CD4-positive, alpha-beta T cell treated with Interleukin-6 for 4 hours (primary cell): ENCODE data around the gene ENGASE.

Source experiments
- DNase-seq: peaks from one replicate; pipeline ENCODE4 v3.0.0-alpha.2; 2020; ENCODE audit warnings: mixed read lengths

ENGASE gene

DNA sequence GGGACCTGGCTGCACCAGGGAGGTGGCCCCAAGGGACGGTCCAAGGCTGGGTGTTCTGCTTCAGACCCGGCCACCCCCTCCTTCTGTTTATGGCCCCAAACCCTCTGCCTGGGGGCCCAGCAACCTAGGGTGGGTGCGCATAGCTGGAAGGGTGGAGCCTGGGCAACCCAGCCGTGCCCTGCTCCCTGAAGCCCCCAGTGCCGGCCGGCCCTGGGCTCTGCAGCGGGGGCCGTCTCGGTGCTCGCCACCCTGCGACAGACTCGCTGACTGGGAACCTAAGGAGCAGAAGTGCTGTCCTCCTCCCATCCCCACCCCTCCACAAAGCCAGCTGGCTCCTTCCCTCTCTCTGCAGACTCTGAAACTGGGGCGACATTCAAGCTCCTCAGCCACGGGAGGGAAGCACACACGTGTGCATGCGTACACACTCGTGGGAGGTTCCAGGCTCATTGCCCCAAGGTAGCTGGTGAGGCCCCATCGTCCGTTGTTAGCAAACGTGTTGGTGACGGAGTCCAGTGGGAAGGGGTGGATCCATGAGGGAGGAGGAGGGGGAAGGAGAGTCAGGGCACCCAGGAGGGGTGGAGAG lies 43.4 kb downstream of the ENGASE start:
- no peak for DNase-seq

DNA sequence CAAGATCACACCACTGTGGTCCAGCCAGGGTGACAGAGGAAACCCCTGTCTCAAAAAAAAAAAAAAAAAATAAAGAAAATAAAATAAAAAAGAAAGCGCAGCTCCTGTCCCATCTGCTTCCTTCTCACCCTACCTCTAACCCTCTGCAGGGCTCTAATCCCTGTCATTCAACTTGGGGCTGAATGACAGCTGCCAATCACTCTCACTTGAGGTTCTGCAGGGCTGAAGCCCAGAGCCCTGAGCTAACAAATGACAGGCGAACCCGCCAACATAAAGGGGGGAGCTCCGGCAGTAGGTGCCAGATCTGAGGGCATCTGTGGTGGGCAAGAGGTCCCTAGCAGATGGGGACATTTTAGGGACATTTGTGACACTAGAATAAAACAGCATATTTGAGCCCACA lies 44.3 kb downstream of the ENGASE start:
- DNase-seq = no peak

DNA sequence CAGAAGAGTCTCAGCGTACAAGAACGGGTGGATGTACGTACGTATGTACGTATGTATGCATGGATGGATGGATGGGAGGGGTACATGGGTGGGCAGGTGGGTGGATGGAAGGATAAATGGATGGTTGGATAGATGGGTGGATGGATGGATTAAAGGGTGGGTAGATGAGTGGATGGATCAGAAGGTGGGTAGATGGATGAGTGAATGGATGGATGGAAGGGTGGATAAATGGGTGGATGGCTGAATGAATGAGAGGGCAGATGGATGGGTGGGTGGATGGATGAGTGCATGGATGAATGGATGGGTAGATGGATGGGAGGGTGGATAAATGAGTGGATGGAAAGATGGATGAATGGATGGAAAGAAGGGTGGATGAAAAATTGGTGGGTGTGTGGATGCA lies 45.6 kb downstream of the ENGASE start:
- DNase-seq = no peak

DNA sequence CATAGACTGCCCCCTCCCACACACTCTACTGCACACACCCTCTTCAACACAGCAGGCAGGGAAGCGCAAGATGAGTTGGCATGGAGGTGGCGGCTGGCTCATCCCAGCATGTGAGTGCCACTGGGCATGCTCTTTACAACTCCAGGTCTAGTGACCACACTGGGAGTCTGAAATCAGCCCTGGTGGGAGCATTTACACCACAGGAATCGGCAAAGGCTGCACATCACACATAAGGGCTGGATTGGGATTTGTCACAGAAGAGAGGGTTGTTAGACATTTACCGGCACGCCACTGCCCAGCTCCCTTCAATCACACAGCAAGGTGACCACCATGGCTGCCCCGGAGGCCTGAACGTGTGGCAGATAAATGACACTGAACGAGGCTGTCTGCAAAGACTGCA lies 49.4 kb downstream of the ENGASE start:
- DNase-seq = no peak

DNA sequence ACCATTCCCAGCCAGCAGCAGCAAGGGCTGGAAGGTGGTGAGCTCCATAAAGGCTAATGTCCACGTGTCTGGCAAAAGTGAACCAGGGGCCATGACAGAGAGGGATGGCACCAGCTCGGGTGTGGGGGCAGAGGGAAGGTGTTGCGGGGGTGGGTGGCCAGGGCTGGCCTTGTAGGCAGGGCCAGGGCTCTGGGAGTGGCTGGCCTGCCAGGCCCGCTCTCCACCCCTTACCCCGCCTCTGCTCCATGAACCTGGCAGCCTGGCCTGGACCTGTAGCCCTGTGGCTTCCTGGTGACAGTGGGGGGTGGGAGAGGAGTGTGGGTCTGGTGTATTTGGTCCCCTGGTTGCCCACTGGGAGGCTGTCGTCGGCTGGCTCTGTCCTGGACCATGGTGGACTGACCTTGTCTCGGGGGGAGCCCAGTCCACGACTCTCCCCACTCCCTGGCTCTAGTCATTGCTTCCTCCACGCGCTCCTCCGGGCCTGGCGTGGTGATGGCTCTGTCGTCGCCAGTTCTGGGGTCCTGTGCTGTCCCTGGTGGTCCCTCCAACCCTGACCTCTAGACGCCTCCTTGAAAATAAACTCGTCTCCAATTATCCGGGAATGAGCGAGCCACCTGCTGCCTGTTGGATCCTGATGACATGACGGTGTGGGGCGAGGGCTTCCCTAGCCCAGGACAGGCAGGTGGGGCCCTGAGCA lies 50.0 kb downstream of the ENGASE start:
- no peak for DNase-seq

DNA sequence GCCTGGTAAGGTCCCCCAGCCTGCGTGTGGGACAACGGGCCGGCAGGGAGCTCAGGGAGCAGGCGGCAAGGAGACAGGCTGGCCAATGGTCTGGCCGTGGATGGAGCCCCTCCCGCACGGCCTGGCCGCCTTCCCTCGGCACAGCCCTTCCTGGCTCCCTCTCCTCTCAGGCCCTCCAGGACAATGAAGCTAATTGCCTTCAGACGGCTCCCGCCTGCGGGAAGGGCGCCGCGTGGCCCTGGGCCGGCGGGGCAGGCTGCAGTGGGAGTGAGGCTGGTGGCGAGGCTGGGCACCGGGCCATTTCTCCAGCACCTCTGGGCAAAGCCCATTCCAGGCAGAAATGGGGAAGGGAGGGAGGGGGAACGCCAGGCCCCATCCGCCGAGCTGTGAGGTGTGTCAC lies 50.9 kb downstream of the ENGASE start:
- DNase-seq = no peak

DNA sequence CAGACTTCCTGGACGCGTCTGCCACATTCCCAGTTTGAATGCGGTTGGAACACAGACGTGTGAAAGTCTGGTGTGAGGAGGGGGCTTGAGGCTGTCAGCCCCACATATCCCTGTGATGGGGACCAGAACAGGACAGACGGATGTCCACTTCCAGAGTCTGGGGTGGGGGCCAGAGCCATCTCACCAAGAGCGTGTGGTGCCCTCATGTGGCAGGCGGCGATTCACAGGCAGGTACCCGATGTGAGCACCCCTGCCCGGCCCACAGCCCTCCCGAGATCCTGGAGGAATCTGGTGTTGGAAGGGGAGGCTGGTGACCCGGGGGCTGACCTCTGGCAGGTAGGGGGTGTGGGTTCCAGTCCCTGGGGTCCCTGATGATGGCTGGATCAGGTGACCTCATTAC lies 51.5 kb downstream of the ENGASE start:
- DNase-seq = no peak

DNA sequence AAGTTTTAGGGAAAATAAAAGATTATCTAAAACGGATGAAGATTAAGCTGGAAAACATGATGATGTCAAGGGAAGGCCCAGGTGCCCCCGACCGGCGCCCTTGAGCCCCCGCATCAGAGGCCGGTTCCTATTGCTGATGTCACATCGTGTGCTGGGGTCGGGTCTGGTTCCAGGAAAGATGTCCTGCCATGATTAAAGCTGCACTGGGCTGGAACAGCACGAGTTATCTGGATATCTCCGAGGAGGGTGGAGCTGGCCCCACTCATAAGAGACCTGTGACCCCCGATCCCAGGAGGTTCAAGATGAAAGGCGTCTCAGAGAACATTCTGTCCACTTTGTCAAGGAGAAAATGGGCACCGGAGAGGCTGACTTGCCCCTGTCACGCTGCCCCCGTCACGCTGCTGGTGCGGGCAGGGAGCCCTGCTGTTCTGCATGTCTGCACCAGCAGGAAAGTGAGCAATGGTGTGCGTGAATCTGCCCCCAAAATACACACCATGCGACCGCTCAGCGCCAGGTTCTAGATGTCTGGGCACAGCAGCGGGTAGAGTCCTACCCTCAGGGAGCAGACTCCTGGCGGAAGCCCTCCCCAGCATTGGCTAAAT lies 53.0 kb downstream of the ENGASE start:
- no peak for DNase-seq

DNA sequence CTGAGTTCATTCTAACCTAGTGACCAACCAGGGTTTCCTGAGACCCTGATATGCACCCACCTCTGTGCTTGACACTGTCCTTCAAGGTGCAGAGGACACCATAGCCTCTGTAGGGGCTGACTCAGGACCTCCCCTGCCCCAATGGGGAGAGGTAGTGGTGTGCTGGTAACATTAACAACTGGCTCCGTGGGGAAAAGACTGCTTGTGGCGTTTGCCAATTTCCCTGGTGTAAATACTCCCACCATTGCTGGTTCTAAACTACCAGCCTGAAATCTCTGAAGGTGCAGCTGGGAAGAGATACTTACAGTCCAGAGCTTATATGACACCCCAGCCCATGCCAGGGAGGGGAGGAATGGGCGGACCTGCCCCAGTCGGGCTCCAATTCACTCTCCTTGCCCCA lies 54.9 kb downstream of the ENGASE start:
- DNase-seq = no peak

DNA sequence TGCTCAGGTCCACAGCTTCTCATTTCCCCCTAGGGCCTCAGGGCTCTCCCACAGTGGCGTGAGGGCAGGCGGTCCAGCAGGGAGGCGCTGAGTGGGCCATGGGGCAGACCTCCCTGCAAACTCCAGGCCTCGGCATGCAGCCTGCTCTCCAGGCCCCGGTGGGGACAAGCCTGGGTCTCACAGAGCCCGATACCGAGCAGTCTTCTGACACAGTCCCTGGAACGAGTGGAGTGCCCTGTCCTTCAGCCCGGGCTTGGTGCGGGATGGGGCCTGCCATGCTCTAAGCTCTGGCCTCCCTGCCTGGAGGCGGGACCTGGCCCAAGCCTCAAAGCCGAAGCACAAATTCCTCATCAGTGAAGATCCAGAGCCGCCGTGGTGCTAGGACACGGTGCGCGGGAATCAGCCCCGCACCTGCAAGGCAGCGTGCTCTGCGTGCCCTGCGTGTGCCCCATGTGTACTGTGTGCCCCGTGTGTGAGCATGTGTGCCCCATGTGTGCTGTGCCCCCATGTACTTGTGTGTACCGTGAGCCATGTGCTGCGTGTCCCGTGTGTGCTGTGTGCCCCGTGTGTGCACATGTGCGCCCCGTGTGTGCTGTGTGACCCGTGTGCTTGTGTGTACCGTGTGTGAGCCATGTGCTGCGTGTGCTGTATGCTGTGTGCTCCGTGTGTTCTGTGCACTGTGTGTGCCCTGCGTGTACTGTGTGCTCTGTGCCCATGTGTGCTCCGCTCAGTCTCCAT lies 56.1 kb downstream of the ENGASE start:
- no peak for DNase-seq

DNA sequence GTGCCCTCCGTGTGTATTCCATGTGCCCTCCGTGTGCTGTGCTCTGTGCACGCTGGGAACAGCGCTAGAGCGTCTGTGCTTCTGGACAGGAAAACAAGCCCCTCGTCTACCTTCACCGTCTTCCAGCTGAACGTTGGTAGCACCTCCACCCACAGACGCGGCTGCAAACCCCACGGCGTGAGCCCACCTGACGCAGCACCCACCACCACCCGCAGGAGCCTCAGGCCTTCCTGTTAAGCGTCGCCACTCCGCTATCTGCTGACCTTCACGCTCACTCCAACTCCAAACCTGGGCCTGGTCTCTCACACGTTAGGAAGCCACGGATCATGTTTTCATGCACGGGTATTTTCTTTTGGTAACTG lies 56.6 kb downstream of the ENGASE start:
- DNase-seq = no peak

DNA sequence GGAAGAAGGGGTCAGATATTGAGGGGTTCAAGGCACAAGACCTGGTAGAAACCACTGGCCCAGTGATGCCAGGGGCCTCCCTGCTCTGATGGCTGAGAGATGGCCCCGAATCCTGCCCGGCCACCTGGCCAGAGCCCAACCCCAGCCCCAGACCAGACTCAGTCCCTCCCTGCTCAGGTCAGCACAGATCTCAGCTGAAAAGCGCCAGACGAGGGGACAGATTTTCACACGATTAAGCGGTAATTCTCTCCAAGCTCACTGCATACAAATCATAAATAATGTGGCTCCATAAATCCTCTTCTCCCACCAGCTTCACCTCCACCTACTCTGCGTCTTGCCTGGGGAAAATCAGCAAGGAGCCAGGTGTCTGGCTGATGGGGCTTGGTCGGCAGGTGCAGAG lies 57.1 kb downstream of the ENGASE start:
- no peak for DNase-seq

DNA sequence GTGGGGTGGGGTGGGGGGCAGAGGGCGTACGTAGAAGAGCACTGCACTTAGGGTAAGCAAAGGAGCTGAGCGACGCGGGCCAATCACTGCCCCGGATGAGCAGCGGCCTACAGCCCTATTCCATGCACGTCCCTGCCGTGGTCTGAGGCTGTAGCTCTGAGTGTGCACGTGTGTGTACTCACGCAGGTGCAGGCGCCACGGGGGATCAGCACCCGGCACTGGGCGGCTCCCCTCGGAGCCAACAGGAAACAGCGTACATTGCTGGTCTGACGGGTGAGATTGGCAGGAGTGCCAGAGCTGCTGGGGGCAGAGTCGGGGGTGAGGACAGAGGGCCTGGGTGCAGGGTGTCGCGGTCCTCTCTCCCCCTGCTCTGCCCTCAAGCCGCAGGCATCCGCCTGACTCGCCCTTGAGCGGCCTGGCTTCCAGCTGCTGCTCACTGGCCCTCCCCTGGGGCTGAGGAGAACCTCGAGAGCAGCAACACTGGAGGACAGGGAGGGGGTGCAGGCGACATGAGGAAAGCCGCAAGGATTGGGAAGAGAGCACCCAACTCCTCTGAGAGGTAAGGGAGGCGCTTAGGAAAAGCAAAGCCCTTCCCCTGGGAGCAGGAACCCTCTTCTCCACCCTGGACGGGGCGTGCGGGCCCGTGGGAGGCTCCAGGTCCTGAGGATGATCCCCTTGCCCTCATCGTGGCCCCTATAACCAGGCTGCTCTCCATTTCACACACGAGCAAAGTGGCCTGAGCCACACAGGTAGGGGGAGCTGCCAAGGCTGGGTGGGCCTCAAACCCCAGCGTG lies 57.8 kb downstream of the ENGASE start:
- DNase-seq = no peak

DNA sequence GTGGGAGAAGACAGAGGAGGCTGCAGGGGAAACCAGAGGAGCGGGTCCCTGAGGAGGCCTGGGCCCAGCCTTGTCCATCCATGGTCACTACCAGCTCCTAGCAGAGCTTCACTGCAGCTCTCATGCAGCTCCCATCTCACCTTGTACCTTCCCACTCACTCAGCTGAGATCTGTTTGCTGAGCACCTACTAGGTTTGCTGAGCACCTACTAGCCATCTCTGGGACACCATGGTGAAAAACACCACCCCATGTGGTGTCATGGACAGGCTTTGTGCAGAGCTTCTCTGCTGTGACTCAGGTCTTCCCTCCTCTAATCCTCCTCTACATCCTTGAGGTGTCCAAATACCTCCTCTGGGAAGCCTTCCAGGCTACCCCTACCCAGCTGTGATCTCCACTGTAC lies 58.6 kb downstream of the ENGASE start:
- no peak for DNase-seq

DNA sequence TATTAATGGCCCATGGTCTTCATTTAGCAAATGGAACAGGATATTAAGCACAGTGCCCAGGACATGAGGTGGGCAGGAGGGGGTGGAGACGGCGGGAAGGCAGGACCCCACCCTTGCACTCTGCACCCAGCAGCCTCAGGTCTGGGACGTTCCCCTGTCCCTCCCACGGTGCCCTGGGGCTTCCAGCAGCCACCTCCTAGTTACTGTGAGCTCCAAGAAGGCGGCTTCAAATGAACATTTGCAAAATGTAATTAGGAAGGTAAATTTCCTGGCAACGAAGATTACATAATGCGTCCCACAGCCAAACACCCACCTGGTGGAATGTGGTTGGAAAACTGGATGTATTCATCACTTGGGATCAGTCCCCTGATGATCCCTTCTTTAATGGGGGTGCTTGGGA lies 59.4 kb downstream of the ENGASE start:
- DNase-seq = no peak

DNA sequence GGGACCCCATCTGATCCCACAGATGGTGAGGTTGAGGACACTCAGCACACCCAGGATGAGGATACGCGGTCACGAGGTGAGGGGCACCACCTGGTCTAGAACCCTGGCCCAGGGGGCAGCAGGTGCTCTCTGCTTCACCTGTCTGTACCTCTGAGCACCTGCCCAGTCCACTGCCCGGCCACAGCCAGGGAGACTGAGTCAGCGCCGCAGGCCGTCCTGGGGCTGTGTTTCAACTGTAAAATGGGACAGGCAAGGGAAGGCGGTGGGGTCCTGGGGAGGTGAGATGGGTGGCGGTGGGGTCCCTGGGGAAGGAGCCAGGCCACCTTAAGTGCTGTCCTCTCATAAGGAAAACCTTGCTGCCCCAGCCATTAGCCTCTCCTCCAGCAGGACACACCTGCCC lies 60.4 kb downstream of the ENGASE start:
- no peak for DNase-seq

DNA sequence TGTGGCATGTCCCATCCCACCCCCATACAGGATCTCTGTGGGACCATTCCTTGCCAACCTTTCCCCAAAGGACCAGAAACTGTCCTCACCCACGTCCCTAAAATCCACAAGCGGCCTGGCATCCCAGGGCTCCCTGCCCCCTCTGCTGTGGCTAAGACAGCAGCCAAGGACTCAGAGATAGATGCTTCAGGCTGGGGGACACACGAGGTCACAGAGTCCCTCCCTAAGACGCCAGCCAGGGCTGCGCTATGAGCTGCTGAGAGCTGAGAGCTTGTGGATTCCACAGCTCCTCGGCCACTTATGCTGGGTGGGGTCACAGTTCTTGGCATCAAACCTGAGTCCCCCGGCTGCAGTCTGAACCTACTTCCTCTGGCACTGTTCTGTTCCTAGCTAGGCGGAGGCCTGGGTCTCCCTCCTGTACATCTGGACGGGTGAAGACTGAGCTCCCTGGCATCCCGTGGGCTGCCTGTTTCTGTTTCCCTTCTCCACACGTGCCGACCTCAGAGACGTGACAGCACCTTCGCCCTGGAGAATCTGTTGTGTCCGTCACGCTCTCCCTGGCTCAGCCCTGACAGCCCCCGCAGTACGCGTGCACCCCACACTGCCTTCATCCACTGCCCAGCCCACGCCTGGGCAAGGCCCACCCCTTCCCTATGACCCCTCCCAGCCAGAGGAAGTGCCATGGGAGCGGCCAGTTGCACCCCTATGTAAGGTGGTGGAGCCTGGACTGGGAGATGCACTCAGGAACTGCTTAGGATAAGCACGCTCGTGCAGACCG lies 61.2 kb downstream of the ENGASE start:
- no peak for DNase-seq
